ENCODE measurements around the gene GSTM3.
"Not testable (repeated sequence)": the region's sequence is repeated elsewhere in the genome, so short reads cannot be mapped to it uniquely, and the experiment has no call there.

The GSTM3 gene

DNA sequence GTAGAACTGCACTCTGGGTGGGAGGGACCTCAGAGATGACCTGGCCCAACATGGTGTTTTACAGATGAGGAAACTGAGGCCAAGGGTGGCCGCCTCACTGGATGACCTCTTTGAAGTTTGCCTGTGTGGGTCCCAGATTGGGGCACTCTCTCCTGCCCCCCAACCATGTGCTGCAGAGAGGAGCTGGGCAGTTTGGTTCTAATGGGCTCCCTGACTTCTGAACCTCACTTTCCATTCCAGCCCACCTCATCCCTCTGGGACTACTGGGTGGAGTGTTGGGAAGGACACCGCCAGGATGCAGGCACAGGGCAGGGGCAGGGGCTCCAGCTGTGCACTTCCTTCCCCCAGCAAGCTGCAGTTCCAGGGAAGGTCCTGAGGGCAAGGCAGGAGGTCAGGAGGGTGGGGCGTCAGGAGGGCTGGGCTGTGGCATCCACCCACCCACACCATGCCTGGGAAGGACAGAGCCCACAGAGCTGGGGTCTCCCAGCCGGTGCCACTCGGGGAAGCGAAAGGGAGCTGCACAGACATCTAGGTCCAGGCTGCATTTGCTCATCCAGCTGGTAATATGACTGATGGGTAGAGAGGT is 33.2 kb upstream of the GSTM3 start:
- no peak for DNase-seq

DNA sequence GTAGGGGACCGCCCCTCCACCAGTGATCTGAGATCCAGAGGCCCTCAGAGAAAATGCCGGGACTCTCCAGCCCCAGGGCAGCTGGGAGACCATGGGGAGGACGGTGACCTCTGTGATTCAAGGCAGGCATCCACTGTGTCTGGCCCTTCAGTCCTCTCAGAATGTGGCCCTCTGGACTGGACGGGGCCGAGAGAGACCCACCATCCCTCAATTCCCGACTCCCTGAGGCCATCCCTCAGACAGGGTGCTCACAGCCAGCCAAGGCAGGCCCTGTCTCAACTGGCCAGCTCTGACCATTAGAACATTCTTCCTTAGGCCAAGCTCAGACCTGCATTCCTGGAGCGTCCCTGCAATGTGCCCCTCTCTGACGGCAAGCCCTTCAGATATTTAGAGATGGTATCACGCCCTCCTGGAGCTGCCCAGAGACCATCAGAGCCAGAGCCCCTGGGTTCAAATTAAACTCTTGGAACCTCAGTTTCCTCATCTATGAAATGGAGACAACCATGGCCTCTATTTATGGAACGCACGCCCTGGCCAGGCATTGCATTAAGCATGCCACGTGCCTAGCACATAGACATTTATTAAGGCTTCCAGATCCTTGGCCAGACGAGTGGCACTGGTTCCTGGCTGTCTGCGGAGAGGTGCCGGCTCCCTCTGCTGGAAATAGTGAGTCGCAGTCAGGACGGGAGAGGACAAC is 32.5 kb upstream of the GSTM3 start:
- peak; percentile 79 for DNase-seq

DNA sequence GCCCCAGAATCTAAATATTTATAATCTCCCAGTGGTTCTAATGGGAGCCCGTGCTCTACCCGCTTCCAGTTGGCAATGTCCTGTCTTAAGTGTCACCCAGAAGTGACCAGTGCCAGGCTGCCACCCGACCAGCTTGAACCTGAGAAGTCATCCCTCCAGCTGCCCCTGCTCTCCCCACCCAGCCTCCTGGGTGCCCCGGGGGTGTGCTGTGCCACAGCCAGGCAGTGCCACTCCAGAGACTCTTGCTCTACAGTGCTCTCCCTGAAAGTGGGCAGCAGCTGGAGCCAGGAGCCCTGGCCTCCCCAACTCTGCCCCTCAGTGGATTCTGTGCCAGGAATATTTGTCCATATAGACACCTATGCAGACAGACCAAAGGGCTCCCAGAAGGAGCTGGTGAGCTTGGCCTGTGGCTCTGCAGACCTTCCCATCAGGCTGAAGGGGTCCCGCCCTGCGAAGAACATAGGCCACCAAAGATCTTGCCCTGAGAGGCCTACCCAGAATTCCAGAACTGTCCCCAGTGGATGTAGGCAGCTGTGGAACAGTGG is 31.9 kb upstream of the GSTM3 start:
- DNase-seq = no peak

DNA sequence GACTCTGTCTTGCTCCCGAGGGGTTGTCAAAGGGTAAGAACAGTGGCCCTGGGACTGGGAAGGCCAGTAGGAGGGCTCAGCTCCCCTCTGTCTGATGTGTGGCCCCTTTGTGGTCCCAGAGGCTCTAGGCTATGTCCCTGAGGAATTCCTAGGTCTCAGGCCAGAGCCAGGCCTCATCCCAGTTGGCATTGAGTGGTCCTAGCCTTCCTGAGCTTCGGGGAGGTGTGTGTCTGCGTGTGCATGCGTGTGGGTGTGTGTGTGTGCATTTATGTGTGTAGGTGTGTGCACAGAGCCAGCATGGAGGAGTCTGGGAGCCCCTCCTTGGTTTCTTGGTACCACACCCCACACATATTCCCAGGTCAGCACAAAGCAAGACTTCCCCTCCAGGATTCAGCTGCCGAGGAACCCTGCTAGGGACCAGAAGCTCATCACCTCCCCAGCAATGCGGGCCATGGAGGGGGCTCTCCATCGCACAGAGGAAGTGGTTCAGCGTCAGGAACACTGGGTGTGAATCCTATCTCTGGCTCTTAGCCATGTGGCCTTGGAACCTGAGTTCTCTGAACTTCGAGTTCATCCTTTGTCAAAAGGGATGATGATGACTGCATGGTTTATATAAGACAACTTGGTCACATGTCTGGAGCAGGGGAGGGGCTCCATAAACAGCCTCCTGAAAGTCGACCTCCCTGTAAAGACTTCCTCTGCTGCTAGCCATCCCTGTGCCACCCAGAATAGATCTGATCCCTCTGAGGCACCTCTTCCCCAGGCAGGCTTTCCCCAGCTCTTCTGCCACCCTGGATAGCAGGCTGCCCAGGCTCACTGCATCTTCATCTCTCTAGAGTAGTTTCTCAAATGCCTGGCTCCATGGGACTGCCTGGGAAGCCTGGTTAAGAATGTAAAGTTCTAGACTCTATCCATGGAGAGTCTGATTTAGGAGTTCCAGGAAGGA is 31.1 kb upstream of the GSTM3 start:
- no peak for DNase-seq

DNA sequence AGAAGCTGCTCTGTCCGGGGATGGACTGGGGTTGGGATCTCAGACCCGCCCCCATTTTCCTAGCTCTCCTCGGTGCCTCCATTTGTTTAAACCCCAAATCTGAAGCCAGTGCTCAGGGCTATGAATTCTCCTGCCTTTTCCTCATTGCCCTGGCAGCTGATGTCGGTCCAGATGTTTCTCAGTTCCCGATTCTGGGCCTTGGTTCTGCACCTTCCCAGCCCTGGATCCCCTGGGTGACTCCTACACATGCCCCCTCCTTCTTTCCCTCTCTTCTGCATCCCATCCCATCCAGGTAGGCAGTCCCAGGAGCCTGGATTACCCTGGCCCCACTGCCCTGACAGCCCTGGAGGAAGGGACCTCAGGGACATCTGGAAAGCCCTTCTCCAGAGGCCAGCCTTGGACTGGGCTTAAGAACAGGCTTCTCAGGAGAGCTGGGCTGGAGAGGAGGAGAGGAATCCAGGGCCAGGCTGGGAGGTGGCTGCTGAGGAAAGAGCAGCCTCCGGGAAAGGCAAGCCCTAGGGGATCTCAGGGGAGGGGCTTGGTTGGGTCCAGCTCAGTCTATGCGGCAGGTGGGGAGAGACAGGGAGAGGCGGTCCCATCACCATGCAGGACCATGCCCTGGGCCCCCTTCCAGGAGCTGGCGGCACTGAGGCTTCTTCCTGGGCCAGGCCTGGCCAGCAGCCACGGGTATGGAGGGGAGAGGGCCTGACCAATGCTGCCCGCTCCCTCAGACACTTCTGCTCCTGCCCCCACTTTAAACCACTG is 29.7 kb upstream of the GSTM3 start:
- no peak for DNase-seq

DNA sequence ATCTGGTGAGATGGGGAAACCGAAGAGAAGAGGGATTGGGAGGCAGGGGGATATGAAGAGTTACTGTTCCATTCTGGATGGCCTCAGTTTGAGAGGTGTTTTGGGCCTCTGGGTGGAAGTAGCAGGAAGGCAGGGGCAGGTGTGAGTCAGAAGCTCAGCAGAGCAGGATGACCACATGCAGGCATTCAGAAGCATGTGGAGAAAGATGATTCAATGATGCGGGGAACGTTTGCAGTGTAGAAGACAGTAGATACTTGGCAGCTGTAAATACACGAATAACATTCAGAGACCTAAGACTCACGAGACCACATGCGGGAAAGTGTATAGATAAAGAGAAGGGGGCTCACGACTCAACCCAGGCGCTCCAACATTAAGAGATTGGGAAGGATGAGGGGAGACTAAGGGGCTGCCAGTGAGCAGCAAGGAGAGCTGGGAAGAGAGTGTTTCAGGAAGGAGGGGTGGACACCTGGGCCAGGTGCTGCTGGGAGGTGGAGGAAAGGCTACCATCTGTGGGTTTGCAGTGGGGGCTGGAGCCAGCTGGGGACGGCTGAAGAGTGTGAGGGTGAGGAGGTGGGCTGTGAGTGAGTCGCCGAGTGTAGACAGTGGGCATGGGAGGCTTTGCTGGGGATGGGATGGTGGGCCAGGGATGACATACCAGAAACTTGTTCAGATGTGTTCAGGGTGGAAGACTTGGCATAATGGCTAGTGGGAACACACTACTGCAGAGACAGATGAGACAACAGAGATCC is 28.7 kb upstream of the GSTM3 start:
- no peak for DNase-seq

DNA sequence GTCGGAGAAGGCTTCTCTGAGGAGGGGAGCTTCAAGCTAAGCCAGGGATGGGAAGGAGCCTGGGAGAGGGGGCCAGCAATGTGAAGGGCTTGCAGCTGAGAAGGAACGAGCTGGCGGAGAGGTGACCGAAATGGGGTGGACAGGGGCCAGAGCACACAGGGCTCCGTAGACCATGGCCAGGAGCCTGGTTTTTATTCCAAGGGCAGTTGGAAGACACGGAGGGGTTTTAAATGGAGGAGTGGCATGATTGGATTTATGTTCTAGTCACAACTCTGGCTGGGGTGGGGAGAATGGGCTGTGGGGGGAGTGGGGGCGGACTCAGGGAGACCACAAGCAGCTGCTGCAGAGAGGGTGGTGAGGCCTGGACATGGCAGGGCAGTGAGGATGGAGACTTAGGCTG is 28.0 kb upstream of the GSTM3 start:
- no peak for DNase-seq

DNA sequence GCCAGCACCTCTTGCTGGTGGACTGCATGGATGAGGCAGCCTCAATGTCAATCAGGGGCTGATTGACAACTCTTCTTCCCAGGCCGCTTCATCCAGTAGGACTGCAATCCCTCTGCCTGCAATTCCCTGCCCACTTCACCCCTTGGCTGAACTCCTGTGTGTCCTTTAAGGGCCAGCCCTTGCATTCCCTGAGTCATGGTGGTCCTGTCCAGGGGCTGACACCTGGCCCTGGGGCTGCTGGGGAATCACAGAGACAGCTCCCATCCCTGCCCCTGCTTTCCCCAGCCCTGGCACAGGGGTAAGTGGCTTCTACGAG is 27.5 kb upstream of the GSTM3 start:
- no peak for DNase-seq

DNA sequence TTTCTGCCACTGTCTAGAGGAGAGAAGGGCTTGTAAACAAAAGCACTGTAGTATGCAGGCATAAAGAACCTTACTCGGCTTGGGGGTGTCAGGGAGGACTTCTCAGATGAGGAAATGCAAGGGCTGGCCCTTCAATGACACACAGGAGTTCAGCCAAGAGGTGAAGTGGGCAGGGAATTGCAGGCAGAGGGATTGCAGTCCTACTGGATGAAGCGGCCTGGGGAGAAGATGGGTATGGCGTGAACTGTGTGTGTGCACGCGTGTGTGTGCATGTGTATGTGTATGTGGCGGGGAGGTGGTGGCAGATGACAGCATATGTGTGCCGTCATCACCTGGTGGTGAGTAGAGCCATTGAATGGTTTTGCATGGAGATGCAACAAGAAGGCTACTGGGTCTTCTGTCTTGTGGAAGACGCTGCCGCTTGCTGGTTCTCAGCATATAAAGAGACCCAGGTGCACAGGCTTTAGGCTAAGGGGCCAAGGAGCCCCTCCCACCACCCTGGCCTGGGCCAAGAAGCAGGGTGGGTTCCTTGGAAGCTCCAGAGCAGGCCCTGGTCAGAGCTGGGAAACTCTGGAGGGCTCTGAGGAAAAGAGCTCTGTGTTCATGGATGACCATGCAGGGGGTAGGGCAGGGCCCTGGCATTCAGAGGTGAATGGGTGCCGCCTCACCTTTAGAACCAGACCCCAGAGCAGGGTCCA is 26.9 kb upstream of the GSTM3 start:
- no peak for DNase-seq

DNA sequence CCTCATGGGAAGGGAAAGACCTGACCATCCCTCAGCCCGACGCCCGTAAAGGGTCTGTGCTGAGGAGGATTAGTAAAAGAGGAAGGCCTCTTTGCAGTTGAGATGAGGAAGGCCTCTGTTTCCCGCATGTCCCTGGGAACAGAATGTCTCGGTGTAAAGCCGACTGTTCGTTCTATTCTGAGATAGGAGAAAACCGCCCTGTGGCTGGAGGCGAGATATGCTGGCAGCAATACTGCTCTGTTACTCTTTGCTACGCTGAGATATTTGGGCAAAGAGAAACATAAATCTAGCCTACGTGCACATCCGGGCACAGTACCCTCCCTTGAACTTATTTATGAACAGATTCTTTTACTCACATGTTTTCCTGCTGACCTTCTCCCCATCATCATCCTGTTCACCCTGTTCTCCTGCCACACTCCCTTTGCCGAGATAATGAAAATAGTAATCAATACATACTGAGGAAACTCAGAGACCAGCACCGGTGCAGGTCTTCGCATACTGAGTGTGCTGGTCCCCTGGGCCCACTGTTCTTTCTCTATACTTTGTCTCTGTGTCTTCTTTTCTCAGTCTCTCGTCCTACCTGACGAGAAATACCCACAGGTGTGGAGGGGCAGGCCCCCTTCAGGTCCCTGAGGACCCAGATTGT is 26.3 kb upstream of the GSTM3 start:
- DNase-seq = not testable (repeated sequence)

DNA sequence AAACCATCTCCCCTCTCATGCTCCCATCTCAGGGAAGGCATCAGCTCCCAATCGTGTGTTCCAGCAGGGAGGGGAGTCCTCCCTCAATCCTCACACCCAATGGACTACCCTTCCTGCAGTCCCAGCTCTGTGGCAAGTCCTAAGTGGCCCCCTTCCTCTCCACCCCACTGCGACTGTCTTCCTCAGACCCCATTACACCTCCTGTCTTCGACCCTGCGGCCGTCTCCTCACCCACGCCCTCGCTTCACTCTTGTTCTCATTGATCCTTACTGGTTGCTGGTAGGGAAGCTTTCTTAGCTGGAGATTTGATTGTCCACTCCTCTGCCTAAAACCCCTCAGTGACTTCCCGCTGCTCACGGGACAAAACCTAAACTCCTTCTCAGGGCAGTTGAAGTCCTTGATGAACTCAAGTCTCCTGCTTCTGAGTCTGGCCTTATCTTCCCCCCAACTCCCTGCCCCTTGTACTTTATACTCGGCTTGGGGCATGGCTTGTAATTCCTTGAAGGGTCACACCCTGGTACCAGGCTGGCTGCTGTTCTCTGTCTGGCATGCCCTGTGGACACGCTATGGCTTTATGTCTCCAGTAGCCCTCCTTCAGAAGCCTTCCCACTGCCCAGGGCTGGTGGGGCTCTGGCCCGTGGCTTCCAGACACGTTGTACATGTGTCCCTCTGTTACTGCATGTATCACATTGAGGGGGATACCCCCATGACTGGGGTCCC is 25.2 kb upstream of the GSTM3 start:
- DNase-seq = no peak

DNA sequence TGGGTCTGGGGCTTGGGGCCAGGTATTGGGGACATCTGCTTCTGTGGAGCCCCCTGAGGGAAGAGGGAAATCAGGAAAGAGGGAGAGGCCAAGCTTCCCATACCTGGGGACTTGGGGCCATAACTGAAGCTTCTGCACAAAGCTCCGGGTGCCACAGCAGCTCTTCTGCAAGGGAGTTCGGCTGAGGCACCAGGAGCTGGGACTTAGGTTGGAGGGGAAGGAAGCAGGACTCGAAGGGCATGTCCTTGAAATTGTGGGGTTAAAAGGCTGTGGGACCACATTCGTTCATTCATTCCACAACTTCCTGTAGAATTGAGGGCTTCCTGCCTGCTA is 24.6 kb upstream of the GSTM3 start:
- no peak for DNase-seq

DNA sequence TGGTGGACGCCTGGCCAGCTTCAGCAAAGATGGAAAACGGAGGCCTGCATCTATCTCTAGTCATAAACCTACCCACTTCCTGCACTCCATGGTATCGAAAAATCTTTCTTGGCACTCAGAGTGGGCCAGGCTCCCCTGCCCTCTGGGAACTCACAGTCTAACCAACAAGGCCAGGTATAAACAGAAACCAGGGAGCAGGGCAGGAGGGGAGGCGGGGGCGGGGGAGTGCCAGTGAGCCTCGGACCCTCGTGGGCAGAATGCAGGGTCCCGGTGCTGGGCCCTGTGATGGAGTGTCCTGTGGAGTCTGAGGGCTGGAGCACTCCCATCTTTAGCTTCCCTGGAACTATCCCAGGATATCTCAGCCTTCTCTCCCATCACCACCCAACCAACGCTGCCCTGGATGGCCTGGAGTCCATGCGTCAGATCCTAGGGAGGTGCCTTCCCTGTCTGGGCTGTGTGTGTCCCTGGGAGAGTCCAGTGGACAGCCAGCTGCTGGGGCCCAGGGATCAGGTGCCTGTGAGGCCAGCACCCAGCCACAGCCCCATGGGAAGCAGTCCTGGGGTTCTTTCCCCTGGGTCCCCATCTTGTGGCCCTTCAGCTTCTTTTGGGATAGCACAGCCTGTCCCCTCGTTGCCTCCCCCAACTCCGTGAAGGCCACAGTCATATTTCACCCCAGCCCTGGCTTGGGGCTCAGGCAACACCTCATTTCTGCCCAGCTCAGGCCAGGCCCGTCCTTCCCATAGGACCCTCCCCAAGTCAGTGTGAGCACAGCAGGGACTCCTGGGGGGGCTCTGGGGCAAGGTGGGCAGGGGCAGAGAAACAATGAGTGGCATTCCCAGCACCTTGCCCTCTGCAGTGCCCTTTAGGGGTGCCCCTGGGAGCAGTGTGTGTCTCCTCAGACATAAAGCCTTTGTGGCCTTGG is 24.0 kb upstream of the GSTM3 start:
- DNase-seq = no peak

DNA sequence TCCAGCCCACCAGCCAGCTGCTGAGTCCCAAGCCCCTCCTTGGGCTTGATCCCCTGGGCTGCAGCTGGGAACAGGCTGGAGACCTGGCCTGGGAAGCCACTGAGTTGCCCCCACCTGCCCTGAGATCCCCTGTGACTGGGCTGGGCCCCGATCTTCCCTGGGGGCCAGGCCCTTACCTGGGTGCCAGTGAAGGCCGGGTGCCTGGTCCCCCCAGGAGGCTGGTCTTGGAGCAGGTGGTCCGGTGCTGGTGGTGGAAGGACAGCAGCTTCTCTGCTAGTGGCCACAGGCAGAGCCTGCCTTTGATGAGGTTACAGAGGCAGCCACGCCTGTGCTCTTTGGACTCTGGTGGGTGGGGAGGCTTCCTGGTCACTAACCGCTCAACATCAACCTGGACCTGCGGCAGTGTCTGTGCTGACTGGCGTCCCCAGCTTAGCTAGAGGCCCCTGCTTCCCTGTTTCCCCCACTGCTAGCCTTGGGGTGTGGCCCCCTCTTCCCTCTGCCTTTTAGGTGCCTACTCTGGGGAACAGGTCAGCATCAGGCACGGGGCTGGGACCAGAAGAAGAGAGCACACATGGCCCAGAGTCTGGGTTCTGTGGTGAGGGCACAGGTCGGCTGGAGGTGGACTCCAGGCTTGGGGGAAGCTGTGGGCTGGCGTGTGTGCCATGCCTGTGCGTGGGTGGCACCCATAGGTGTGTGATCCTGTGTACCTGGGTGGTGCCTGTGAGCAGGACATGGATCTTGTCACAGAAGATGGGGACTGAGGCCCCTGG is 23.0 kb upstream of the GSTM3 start, which contains the start of gene EPS8L3:
Gene EPS8L3, minus strand, starts transcription at position 278 of the 770 bp plus-strand sequence. CDS start 2,174 bp downstream, outside the sequence.
- DNase-seq = no peak

DNA sequence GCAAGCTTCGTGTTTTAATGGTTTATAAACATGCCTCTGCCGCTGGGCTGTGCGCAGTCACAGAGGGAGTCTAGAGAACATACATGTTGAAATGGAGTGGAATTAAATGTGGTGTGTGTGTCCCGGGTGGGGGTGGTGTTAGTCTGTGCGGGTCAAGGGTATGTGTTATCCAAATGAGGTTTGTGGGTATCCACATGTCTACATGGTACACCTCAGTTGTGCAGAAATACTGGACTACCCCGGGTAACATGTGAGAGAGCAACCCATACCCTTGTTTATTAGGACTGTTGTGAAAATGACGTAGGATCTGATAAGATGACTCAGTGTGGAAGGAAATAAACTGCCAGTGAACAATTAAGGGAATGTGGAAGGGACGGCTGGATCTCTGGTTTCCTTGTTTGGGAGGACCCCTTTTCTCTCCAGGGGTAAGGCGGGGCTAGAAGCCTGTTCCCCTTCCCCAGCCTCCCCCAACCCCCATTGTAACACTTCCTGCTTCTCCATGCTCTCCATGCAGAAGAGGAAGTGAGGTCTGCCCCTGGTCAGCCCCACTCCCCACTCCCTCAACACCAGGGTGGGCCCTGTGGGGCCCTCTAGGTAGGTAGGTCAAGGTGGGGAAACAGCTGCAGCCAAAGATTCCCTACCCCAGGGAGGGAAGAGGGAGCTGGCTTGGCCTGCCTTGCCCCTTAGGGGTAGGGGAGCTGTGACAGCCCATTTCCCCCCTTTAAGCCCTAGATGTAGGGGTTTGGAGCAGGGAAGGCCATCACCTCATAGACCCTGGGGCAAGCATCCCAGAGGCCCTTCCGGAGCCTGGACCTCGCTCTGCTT is 22.2 kb upstream of the GSTM3 start:
- DNase-seq = peak; percentile 52

DNA sequence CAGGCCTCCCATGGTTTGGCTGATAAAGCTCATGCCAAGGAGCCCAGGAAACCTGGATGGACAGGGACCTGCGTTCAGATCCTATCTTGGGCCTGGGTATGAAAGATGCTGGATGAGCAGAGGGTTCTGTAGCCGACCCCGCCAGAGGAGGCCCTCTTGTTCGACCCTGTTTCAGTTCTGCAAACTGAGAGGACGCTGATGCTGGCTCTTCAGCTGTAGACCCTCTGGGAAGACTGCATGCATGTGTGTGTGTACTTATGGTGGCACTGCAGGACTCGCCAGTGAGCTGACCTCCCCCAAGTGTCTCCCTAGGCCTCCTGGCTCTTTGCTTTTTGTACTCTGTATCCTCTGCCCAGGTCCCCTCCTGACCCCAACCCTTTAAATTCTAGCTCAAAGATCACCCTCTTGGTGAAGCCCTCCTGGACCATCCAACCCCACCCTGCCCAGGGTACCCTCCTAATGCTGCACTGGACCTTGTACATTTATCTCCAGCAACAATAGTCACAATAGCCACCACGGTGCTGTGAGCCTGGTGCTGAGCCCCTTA is 21.3 kb upstream of the GSTM3 start:
- DNase-seq = no peak

Measured in GDM1 (cell line).